ENCODE data around the gene NANOS1. TPM values are rescaled to one million over a fixed set of nuclear protein-coding genes. Genes with fewer than 3 reads are reported as not detected.

Gene NANOS1
- total and polyA plus RNA-seq, 9 of the 15 experiments (the other 6 are each of a cell fraction or from before 2014, with no cell fraction given): 0.14 to 1.6 (median 0.83) TPM; not detected in 1

DNA sequence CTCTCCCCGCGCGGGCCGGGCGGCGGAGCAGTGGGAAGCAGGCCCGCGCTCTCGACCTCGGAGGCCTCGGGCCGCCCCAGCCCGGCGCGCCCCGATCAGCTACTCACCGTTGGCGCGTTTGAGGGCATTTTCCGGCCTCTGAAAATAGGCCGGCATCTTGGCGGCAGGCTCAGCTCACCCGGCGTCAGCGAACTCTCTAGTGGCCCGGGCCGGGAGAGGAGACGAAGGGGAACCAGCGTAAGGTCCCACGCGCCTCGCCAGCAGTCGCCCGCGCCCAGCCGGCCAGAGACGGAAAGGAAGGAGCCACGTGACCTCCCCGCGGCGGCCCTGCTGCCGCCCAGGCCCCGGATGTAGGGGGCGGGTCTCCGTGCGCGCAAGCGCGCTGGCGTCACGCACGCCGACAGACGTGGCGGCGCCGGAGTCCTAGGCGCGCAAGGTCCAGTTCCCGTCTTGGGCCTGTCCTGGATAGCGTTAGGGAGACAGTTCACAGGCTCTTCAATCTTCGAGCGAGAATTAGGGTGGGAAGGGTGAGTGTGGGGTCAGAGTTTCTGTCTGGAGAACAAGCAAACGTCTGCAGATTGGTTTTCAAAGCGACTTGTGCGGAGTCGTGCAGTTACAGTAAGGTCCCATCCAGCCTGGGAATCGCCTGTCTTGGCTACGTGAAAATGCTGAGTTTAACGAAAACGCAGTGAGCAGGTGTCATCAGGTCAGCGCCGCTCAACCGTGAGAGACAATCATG, 51.2 kb downstream of the NANOS1 start, which contains the start of gene EIF3A (continued):
- TF ChIP-seq, protein P1, sequence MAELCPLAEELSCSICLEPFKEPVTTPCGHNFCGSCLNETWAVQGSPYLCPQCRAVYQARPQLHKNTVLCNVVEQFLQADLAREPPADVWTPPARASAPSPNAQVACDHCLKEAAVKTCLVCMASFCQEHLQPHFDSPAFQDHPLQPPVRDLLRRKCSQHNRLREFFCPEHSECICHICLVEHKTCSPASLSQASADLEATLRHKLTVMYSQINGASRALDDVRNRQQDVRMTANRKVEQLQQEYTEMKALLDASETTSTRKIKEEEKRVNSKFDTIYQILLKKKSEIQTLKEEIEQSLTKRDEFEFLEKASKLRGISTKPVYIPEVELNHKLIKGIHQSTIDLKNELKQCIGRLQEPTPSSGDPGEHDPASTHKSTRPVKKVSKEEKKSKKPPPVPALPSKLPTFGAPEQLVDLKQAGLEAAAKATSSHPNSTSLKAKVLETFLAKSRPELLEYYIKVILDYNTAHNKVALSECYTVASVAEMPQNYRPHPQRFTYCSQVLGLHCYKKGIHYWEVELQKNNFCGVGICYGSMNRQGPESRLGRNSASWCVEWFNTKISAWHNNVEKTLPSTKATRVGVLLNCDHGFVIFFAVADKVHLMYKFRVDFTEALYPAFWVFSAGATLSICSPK (IDR thresholded peaks at IDR 0.05; ENCODE audit: borderline replicate concordance): 0 out of 2 replicates have a peak, but pooled peaks have one; percentile 51
- TF ChIP-seq LCOR (CRISPR knock-in tag; IDR thresholded peaks at IDR 0.05): 0 out of 2 replicates have a peak, but pooled peaks have one; percentile 25
- TF ChIP-seq SP1 (CRISPR knock-in tag; IDR thresholded peaks at IDR 0.05): peak; percentile 63; the same call in 1 of the 2 replicates
- peak in 1 of 2 experiments; percentile 59; a peak in 1 of 4 replicates for TF ChIP-seq CSDE1 (IDR thresholded peaks at IDR 0.05)
- no peak for TF ChIP-seq HDAC1 (IDR thresholded peaks at IDR 0.05)
- peak in 2 of 3 experiments; percentile 73 to 83 for TF ChIP-seq YY1 (IDR thresholded peaks at IDR 0.05; ENCODE audit: borderline replicate concordance in 1 of 3, control insufficient read depth in 1 of 3, extremely low read depth in 1 of 3, insufficient read depth in 3 of 3, insufficient read length in 1 of 3, insufficient replicate concordance in 2 of 3, low read depth in 1 of 3, low read length in 2 of 3)
- TF ChIP-seq, protein P2, sequence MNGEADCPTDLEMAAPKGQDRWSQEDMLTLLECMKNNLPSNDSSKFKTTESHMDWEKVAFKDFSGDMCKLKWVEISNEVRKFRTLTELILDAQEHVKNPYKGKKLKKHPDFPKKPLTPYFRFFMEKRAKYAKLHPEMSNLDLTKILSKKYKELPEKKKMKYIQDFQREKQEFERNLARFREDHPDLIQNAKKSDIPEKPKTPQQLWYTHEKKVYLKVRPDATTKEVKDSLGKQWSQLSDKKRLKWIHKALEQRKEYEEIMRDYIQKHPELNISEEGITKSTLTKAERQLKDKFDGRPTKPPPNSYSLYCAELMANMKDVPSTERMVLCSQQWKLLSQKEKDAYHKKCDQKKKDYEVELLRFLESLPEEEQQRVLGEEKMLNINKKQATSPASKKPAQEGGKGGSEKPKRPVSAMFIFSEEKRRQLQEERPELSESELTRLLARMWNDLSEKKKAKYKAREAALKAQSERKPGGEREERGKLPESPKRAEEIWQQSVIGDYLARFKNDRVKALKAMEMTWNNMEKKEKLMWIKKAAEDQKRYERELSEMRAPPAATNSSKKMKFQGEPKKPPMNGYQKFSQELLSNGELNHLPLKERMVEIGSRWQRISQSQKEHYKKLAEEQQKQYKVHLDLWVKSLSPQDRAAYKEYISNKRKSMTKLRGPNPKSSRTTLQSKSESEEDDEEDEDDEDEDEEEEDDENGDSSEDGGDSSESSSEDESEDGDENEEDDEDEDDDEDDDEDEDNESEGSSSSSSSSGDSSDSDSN (IDR thresholded peaks at IDR 0.05; ENCODE audit: borderline replicate concordance in 1 of 2, low read depth in 2 of 2, low read length in 2 of 2): peak in 1 of 2 experiments; percentile 26; a peak in 1 of 4 replicates
- TF ChIP-seq BHLHE40 (IDR thresholded peaks at IDR 0.05; ENCODE audit: low read length): peak; percentile 76
- TF ChIP-seq GABPA (tag; conservative IDR thresholded peaks at IDR 0.05; ENCODE audit: low read depth): peak; percentile 38
- TF ChIP-seq, protein P3, sequence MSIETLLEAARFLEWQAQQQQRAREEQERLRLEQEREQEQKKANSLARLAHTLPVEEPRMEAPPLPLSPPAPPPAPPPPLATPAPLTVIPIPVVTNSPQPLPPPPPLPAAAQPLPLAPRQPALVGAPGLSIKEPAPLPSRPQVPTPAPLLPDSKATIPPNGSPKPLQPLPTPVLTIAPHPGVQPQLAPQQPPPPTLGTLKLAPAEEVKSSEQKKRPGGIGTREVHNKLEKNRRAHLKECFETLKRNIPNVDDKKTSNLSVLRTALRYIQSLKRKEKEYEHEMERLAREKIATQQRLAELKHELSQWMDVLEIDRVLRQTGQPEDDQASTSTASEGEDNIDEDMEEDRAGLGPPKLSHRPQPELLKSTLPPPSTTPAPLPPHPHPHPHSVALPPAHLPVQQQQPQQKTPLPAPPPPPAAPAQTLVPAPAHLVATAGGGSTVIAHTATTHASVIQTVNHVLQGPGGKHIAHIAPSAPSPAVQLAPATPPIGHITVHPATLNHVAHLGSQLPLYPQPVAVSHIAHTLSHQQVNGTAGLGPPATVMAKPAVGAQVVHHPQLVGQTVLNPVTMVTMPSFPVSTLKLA (conservative IDR thresholded peaks at IDR 0.05): peak; percentile 76 to 86
- TF ChIP-seq CXXC5 (CRISPR knock-in tag; IDR thresholded peaks at IDR 0.05): peak; percentile 88
- peak; percentile 32 for TF ChIP-seq HNRNPLL (IDR thresholded peaks at IDR 0.05; ENCODE audit: low read depth, low read length, poor library complexity, severe bottlenecking)
- TF ChIP-seq, protein P4, sequence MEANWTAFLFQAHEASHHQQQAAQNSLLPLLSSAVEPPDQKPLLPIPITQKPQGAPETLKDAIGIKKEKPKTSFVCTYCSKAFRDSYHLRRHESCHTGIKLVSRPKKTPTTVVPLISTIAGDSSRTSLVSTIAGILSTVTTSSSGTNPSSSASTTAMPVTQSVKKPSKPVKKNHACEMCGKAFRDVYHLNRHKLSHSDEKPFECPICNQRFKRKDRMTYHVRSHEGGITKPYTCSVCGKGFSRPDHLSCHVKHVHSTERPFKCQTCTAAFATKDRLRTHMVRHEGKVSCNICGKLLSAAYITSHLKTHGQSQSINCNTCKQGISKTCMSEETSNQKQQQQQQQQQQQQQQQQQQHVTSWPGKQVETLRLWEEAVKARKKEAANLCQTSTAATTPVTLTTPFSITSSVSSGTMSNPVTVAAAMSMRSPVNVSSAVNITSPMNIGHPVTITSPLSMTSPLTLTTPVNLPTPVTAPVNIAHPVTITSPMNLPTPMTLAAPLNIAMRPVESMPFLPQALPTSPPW (CRISPR knock-in tag; IDR thresholded peaks at IDR 0.05): 0 out of 2 replicates have a peak, but pooled peaks have one; percentile 11
- 0 out of 2 replicates have a peak, but pooled peaks have one; percentile 50 for TF ChIP-seq MTA3 (IDR thresholded peaks at IDR 0.05; ENCODE audit: borderline replicate concordance)
- TF ChIP-seq ESRRA (IDR thresholded peaks at IDR 0.05; ENCODE audit: borderline replicate concordance, low read depth): peak; percentile 9; the same call in 1 of the 2 replicates
- peak; percentile 83 for TF ChIP-seq C11orf30 (IDR thresholded peaks at IDR 0.05; ENCODE audit: low read depth)
- no peak; the same call in 1 of the 2 replicates for TF ChIP-seq ATF7 (IDR thresholded peaks at IDR 0.05)
